Heart right ventricle (tissue), 16 donors: ENCODE measurements around the gene CCDC106. TPM values are rescaled to one million over a fixed set of nuclear protein-coding genes. Genes with fewer than 3 reads are reported as not detected.

ENCODE experiments used
- ATAC-seq, 8 donors: fragments of 200-7000 bp; cut with Tn5 transposase; one replicate each; pipeline ENCODE4 v1.9.1; 2020; ENCODE audit warnings: mild to moderate bottlenecking in 8 of 8, moderate library complexity in 8 of 8, moderate number of reproducible peaks in 1 of 8
- DNase-seq, 2 donors: peaks; one replicate each; pipeline ENCODE4 v3.0.0-alpha.2; 2020
- H3K27ac ChIP-seq, 10 donors: fragments of 200-600 bp; sonication (generic) in 2 of 10; one replicate each; pipeline versions ENCODE4 v1.5.0 to v1.8.0; 2020 to 2022; ENCODE audit warnings: mild to moderate bottlenecking in 3 of 10
- H3K27me3 ChIP-seq, 7 donors: fragments of 200-600 bp; one replicate each; pipeline ENCODE4 v1.8.0; 2021 to 2022; ENCODE audit warnings: mild to moderate bottlenecking in 2 of 7
- H3K36me3 ChIP-seq, 9 donors: fragments of 200-600 bp; sonication (generic) in 1 of 9; one replicate each; pipeline versions ENCODE4 v1.5.0 to v1.8.0; 2020 to 2022; ENCODE audit warnings: mild to moderate bottlenecking in 2 of 9
- H3K4me1 ChIP-seq, 9 donors: fragments of 200-600 bp; sonication (generic) in 1 of 9; one replicate each; pipeline versions ENCODE4 v1.5.0 to v1.8.0; 2020 to 2022; ENCODE audit warnings: mild to moderate bottlenecking in 4 of 9
- H3K4me3 ChIP-seq, 10 donors: fragments of 200-600 bp; sonication (generic) in 2 of 10; one replicate each; pipeline versions ENCODE4 v1.5.0 to v1.8.0; 2020 to 2022; ENCODE audit warnings: mild to moderate bottlenecking in 7 of 10, moderate library complexity in 2 of 10
- H3K9me3 ChIP-seq, 11 donors: fragments of 200-600 bp in 10 of 11; sonication (generic) in 2 of 11; one replicate each; pipeline versions ENCODE4 v1.5.0 to v1.8.0; 2013 to 2022; ENCODE audit warnings: mild to moderate bottlenecking in 2 of 11, control low read depth in 1 of 11, moderate library complexity in 1 of 11
- WGBS, 2 donors: extraction: QIAGEN DNeasy Blood & Tissue Kit; methylation state at CpG; one replicate each; pipeline ENCODE4 v1.1.7; 2013; ENCODE audit warnings: inconsistent platforms in 1 of 2; 5-methylcytosine and 5-hydroxymethylcytosine counted together
- intact Hi-C, 10 donors: fragments of 100-400 bp; cut with DNase I; formaldehyde crosslinking; loops; one replicate each; pipeline versions ENCODE4 v1.11.1 to v1.14.2; 2022
- polyA plus RNA-seq, 2 donors: library from polyadenylated mRNA; stranded (reverse); fragments of 200-250 nt; gene quantifications; one replicate each; pipeline ENCODE4 v1.2.3, GENCODE V29; 2013
- total RNA-seq, 10 donors: library from RNA; stranded (reverse); fragmentation: NEBNext Ultra II Directional in 3 of 10; extraction: Animal tissue kit (Norgen Biotek cat#: 25700) in 3 of 10; gene quantifications; one replicate each; pipeline versions ENCODE4 v1.2.1 to v1.2.4, GENCODE V29; 2021 to 2023
- TF ChIP-seq, protein P1 (sequence below), 9 donors: fragments of 200-600 bp; sonication (generic) in 2 of 9; IDR thresholded peaks; one replicate each; pipeline versions ENCODE4 v1.5.0 to v1.8.0; 2021 to 2022; ENCODE audit warnings: antibody characterized with exemption in 9 of 9, mild to moderate bottlenecking in 5 of 9, moderate library complexity in 1 of 9
- donor health status: Arrhythmogenic right ventricular cardiomyopathy.
- donor health status: ischemic (EF 13 %, LVEDD 7.1; RV severe dilation, severe dysfunction).
- donor health status: healthy with polysubstance abuse.
- donor health status: DM: no; HTN: yes; CAD: no.
- donor health status: DM: no; HTN: no; CAD: no.
- donor health status: ischemic (EF 25% LVEDD 6.9; RV normal size, moderate dysfunction).
- donor health status: ischemic (EF 25% LVEDD 5.7; RV mildly dilated, moderate dysfunction).
- donor health status: healthy.
- donor health status: DM: yes; HTN: yes; CAD: no.
- donor health status: Ischemic cardiomyopathy.
- donor health status: ischemic (EF 35%, LVEDD 5.7; RV mildly dilated, moderate dysfunction).
- donor health status: nonischemic (EF 11% LVEDD 7.7; RV severe dilation, severe dysfunction).
- donor health status: DM: yes; HTN: yes; CAD: no.
- donor health status: PGD.
- donor health status: ischemic (EF 29% LVEDD 5.4; RV normal size, mild dysfunction).
- donor health status: nonischemic (EF 23%, LVEDD 6.1; RV moderate dilation, normal function).

The CCDC106 gene
- total and polyA plus RNA-seq, 12 donors, result 12.1 to 29.6 (median 14.4) TPM

DNA sequence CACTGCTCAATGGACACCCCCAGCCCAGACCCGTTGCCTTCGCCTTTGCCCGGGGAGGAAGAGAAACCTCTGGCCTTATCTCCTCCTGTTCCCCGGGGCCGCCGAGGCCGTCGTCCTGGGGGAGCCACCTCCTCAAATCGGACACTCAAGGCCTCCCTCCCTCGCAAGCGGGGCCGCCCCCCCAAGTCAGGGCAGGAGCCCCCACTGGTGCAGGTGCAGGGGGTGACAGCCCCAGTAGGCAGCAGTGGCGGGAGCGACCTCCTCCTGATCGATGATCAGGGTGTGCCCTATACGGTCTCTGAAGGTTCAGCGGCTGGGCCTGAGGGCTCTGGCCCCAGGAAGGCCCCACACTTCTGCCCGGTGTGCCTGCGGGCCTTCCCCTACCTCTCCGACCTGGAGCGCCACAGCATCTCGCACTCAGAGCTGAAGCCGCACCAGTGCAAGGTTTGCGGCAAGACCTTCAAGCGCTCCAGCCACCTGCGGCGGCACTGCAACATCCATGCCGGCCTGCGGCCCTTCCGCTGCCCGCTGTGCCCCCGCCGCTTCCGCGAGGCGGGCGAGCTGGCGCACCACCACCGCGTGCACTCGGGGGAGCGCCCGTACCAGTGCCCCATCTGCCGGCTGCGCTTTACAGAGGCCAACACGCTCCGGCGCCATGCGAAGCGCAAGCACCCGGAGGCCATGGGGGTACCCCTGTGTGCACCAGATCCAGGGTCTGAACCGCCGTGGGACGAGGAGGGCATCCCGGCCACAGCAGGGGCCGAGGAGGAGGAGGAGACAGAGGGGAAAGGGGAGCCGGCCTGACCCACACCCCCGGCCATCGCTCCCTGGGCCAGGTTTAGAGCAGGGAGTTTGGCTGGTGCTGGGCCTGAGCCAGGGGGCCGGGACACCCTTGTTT is 45.7 kb upstream of the CCDC106 start:
- intact Hi-C loops, result loop anchor here in 1 of 10 donors (10.0 kb wide), 1 partner anchor 88 kb away; no protein-coding TSS in a partner anchor
- H3K27me3 ChIP-seq, result no peaks in the 10 kb centered on the region
- H3K36me3 ChIP-seq, result peaks cover 0 to 19% (median 0%) of the 10 kb centered on the region in 9 donors
- DNase-seq (no peak), ATAC-seq (no peak)
- peak overlapping the region in 2 of 10 donors; percentile 97 to 100 for H3K27ac ChIP-seq
- no peak overlapping the region for H3K4me3 ChIP-seq
- no peaks in the 10 kb centered on the region for H3K9me3 ChIP-seq
- TF ChIP-seq, protein P1, sequence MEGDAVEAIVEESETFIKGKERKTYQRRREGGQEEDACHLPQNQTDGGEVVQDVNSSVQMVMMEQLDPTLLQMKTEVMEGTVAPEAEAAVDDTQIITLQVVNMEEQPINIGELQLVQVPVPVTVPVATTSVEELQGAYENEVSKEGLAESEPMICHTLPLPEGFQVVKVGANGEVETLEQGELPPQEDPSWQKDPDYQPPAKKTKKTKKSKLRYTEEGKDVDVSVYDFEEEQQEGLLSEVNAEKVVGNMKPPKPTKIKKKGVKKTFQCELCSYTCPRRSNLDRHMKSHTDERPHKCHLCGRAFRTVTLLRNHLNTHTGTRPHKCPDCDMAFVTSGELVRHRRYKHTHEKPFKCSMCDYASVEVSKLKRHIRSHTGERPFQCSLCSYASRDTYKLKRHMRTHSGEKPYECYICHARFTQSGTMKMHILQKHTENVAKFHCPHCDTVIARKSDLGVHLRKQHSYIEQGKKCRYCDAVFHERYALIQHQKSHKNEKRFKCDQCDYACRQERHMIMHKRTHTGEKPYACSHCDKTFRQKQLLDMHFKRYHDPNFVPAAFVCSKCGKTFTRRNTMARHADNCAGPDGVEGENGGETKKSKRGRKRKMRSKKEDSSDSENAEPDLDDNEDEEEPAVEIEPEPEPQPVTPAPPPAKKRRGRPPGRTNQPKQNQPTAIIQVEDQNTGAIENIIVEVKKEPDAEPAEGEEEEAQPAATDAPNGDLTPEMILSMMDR (IDR thresholded peaks at IDR 0.05), result no peak
- H3K4me1 ChIP-seq, result peaks cover 4 to 50% (median 38%) of the 10 kb centered on the region in 9 donors
- 92% methylated on average over 56 to 60 of the region's 60 CpGs for WGBS, 2 donors

DNA sequence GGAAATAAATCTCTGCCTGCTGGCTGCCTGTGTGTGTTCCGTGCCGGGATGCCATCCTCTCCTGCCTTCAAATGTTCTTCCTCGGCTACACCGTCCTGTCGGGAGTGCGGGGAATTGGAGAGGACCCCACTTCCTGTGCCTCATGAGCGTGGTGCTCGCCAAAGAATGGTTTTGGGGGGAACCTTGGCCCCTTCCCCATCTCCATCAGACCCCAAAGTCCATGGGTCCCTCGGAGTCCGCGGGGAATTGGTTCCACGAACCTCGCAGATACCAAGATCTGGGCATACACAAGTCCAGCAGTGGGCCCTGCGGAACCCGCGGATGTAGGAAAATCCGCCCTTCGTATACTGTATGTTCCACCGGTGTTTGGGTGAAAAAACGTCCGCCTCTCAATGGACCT is 44.9 kb upstream of the CCDC106 start:
- DNase-seq (no peak), ATAC-seq (no peak)
- intact Hi-C loops, result loop anchor here in 1 of 10 donors (10.0 kb wide), 1 partner anchor 88 kb away; no protein-coding TSS in a partner anchor
- 91 to 92% methylated on average over 21 of the region's 21 CpGs for WGBS, 2 donors
- Histone ChIP-seq H3K4me3 (no peak overlapping the region), H3K36me3 (peaks cover 0 to 22% (median 0%) of the 10 kb centered on the region in 9 donors), H3K27me3 (no peaks in the 10 kb centered on the region), H3K4me1 (peaks cover 4 to 55% (median 37%) of the 10 kb centered on the region in 9 donors), H3K27ac (no peak overlapping the region), H3K9me3 (no peaks in the 10 kb centered on the region)
- TF ChIP-seq, protein P1 (IDR thresholded peaks at IDR 0.05), result no peak

DNA sequence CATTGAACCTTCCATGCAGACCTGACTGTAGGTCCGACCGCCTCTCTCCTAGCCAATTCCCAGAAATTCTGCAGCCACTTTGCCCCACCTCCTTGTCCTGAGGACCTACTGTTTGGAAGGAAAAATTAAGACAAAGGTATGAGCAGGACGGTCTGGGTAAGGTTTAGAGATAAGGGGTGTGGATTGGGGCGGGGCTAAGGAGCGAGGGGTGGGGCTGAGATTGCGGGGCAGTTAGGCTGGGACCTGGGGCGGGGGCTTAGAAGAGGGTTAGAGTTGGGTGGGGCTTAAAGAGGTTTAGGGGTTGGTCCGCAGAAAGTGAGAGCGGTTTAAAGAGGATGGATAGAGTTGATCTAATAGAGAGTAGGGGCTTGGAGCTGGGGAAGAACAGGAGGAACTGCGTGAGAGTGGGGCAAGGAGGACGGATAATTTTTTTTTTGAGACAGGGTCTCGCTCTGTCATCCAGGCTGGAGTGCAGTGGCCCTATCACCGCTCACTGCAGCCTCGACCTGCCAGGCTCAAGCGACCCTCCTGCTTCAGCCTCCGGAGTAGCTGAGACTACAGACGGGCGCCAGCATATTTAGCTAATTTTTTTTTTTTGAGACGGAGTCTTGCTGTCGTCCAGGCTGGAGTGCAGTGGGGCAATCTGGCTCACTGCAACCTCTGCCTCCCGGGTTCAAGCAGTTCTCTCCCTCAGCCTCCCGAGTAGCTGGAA is 44.3 kb upstream of the CCDC106 start:
- ATAC-seq (no peak), DNase-seq (no peak)
- intact Hi-C loops, result loop anchor here in 1 of 10 donors (10.0 kb wide), 1 partner anchor 89 kb away; no protein-coding TSS in a partner anchor
- Histone ChIP-seq H3K9me3 (no peaks in the 10 kb centered on the region), H3K27ac (peak overlapping the region in 7 of 10 donors; percentile 95 to 98 (median 96)), H3K4me3 (peak overlapping the region in 5 of 10 donors; percentile 74 to 85 (median 83)), H3K36me3 (peaks cover 0 to 26% (median 0%) of the 10 kb centered on the region in 9 donors), H3K4me1 (peaks cover 4 to 51% (median 31%) of the 10 kb centered on the region in 9 donors), H3K27me3 (no peaks in the 10 kb centered on the region)
- TF ChIP-seq, protein P1 (IDR thresholded peaks at IDR 0.05), result no peak
- WGBS, 2 donors, result 74 to 75% methylated on average over 22 of the region's 22 CpGs

DNA sequence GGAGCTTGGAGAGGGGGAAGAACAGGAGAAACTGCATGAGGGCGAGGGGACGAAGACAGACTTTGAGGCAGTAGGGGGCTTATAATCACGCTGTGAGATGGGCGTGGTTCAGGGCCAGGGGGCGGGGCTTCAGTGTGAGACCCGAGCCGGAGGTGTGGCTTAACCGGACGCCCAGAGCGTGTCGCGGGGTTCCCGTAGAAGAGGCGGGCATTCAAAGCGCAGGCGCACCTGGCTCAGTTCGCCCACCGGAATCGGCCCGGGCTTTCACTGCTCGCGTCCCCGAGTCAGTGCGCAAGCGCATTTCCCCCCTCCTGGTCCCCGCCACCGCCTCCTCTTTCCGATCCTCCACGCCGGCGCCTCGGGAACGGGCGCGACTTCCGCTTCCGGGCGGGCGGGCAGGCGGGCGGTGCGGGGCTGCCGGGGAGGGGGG is 42.8 kb upstream of the CCDC106 start:
- intact Hi-C loops, result loop anchor here in 4 of 10 donors (1.0 to 10.0 kb wide), 3 partner anchors 88 to 90 kb away; no protein-coding TSS in a partner anchor
- 0 to 1% methylated on average over 32 to 41 of the region's 43 CpGs for WGBS, 2 donors
- peaks cover 4 to 49% (median 30%) of the 10 kb centered on the region in 9 donors for H3K4me1 ChIP-seq

More for the DNA sequence above, 42.8 kb upstream of the CCDC106 start:
- Histone ChIP-seq H3K36me3 (peaks cover 0 to 41% (median 7%) of the 10 kb centered on the region in 9 donors), H3K4me3 (peak overlapping the region; percentile 51 to 85 (median 77)), H3K9me3 (peaks cover 0 to 4% (median 0%) of the 10 kb centered on the region in 11 donors), H3K27ac (peak overlapping the region; percentile 84 to 98 (median 96)), H3K27me3 (no peaks in the 10 kb centered on the region)
- ATAC-seq (peak; percentile 86 to 93 (median 89)), DNase-seq (peak; percentile 98)
- TF ChIP-seq, protein P1 (IDR thresholded peaks at IDR 0.05), result no peak
